DMS 273 (cell line): Measurements from ENCODE around the gene EML6.
"Not testable (repeated sequence)": the region's sequence is repeated elsewhere in the genome, so short reads cannot be mapped to it uniquely, and the experiment has no call there.

Experiments
- DNase-seq: peaks from one replicate; lab custom pipeline; 2025; ENCODE audit not compliant: unreplicated experiment; lab: John Stamatoyannopoulos, UW

EML6 gene

DNA sequence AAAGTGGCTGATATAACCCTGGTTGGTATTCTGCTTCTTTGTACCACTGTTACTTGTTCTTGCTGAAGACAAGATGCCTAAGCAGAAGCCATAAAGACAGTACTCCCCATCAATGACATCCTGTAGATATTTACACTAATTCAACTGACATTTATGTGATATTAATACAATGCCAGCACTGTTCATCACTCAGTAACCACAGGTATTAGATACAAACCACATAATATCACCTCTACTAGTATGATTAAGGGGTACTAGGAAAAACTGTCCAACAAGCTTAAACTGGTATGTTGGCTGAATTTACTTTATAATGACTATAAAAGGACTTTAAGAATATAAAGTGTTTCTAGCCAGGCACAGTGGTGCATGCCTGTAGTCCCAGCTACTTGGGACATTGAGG lies 261.0 kb downstream of the EML6 start:
- no peak for DNase-seq

DNA sequence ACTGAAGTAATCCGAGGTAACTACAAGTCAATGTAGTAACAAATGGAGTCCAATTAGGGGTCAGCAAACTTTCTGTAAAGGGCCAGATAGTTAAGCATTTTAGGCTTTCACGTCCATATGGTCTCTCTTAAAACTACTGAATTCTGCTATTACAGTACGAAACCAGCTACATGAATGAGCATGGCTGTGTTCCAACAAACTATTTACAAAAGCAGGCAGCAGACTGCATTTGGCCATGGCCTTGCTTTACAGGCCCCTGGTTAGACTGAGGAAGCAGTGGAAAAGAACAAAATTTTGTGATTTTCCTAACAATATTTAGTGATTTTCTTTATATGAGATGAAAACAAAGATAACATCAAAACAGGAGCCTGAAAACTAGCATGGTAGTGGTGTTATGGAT lies 262.8 kb downstream of the EML6 start:
- peak; percentile 71 for DNase-seq

DNA sequence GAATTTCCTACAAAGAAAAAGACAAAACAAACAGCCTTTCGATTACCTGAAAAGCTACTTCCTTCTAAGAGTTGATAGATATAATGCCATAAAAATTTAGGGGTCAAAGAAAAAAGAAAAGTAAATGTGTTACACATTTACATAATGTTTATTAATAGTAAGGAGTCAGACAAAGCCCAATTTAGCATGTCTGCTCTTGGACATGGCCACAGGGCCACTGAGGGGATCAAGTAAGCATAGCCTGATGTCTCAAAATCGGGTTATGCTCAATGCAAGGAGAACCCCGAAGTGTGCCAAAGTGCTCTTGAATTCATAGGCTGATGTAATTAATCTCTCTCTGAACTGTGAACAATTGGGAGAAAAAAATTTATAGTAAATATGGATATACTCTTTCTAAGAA lies 265.1 kb downstream of the EML6 start:
- DNase-seq = peak; percentile 27

DNA sequence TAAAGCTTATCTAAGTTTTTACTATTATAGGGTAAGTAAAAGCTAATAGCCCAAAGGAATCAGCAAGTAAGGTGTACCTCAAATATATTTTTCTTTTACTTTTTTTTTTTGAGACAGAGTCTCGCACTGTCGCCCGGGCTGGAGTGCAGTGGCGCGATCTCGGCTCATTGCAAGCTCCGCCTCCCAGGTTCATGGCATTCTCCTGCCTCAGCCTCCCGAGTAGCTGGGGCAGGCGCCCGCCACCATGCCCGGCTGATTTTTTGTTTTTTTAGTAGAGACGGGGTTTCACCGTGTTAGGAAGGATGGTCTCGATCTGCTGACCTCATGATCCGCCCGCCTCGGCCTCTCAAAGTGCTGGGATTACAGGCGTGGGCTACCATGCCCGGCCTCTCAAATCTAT lies 267.2 kb downstream of the EML6 start:
- not testable (repeated sequence) for DNase-seq

DNA sequence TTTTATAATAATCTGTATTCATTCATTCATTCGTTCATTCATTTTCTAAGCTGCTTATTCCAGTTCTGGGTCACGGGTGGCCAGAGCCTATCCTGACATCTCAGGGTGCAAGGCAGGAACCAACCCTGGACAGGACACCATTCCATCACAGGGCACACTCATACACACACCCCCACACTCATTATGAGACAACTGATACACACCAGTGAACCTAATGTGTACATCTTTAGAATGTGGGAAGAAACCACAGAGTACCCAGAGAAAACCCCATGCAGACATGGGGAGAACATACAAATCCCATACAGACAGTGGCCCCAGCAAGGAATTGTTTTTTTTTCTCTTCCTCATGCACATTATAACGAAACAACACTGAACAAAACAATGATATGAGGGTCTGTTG lies 272.1 kb downstream of the EML6 start:
- DNase-seq = no peak

DNA sequence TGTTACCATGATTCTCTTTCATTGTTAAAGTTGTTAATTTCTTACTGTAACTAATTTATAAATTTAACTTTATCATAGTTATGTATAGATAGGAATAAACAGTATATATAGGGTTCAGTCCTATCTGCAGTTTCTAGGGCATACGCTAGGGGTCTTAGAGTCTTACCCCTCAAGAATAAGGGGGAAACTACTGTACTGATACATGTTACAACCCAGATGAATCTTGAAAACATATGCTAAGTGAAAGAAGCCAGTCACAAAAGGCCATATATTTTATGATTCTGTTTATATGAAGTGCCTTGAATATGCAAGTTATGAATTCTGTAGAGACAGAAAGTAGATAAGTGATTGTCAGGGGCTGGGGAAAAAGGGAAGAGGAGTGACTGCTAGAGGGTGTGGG lies 274.4 kb downstream of the EML6 start:
- no peak for DNase-seq

DNA sequence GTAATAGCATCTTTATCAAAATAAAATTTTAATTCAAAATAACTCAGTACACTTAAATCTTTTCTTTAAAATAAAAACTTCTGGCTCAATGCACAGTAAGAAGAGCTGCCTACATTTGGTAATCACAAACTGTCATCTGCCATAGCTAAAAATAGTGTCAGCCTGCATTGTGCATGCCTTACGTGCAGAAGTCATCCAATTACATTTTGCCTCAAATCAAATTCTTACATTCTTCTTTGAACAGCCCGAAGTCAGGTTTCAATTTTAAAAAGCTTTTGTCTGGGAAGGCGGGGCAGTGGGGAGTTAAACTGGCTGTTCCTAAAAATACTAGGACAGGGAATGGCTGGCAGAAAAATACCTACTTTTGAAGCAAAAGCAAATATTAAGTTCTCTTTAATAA lies 275.7 kb downstream of the EML6 start:
- DNase-seq = peak; percentile 74

DNA sequence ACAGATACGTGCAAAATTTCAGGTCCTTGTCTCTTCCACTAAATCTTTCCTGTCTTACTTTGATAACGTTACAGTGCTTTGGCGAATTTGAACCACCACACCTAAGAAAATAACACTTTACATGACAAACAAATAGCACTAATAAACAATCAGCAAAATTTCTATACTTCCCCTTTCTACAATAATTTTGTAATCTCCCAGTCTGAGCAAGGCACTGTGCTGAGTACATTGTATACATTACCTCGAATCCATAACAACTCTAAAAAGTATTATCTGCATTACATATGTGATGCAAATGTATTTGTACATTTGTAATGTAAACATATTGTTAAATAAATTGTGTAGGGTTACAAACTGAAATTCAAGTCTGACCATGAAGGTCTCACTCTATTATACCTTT lies 276.9 kb downstream of the EML6 start:
- DNase-seq = no peak

DNA sequence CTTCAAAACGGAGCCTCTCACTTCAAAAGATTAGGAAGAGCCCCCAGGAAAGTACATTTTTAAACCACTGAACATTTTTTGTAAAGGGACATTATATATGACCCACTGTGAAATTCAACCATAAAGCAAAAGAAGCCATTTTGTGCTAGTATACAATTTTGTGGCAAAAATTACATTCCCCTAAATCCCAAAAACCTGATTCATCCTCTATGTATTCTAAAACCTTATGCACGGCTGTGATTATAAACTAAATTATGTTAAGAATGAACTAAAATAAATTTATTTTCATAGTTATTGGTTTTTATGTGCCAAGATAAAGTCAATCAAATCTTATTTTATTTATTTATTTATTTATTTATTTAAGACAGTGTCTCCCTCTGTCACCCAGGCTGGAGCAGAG lies 278.3 kb downstream of the EML6 start:
- DNase-seq = peak; percentile 26

DNA sequence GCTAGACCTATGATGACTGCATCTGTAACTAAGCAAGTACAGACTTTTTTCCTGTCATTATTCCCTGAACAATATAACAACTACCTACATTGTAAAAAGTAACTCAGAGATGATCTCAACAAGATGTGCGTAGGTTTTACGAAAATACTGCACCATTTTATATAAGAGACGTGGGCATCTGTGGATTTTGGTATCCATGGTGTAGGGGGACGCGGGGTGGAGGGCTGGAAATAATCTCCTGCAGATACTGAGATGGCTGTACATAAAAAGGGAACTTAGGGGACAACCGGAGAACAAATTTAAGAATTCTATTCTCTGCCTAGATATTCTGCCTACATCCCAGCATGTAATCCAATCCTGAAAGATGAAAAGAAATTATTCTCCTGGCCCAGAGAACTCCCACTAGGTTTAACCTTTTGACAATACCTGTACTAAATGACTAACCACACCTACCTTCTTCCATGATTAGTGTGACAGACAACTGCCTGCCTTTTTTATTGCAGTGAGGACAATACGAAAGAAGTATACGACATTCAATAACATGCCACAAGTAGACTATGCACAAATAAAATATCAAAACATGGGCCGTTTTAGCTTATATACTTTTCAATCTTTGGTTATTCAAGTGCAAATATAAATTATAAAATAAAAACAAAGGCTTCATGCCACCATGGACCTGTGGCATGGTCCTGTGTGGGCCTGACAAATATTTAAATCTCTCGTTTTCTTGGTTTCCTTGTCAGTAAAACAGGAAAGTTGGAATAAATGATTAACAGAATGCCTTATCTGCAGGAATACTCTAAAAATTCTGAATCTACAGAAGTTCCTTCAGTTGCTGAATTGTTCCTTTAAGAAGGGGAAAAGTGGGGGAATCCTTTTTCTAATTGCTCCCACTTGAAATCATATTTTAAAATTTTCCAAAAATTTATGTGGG lies 280.5 kb downstream of the EML6 start:
- no peak for DNase-seq

DNA sequence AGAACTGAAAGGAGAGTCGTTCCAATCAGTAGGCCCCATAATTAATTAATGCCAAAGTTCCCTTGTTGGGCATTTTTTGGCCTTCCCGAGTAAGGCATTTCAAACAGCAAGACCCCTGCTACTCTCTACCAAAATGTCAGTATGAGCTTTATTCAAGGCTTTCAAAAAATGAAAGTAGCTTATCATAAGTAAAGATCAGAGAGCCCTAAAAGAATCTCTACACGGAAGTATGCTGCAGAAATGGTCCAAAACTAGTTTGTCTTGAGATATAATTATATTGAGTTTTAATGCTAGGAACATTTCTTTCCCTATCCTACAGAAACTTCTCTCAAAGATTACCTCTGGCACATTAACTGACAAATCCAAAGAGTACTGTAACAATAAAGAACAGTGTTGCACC lies 282.8 kb downstream of the EML6 start:
- DNase-seq = no peak

DNA sequence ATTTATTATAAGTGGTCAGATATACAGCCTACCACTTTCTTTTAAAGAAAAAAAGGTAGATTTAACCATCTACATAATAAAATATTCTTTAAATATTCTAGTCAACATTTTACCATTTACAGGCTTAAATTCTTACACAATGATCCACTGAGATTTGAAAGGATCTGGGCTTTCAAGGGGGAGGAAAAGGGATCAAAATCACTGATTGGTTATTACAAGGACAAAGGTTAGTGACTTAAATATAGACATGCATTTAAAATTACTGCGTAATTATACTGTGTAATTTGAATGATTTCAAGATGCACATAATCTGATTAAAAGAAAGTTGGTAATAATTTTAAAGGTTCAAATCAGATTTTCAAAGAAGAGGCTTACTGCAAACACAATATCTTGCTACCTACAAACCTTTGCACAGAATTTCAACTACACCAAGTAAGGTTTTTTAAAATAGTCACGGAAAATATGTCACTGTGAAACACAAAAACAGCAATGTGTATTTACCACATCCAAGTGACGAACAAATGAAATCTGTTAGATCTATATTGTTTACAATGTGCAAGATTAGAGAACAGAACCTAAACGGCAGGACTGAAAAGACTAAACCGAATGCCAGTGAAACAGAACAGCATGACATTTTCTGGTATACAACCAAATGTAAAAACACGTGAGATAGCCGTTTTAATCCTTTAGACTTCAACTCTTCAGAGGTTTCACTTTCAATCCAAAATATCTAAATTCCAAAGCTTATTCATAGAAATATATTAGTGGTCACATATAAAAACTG lies 286.0 kb downstream of the EML6 start:
- DNase-seq = peak; percentile 56

DNA sequence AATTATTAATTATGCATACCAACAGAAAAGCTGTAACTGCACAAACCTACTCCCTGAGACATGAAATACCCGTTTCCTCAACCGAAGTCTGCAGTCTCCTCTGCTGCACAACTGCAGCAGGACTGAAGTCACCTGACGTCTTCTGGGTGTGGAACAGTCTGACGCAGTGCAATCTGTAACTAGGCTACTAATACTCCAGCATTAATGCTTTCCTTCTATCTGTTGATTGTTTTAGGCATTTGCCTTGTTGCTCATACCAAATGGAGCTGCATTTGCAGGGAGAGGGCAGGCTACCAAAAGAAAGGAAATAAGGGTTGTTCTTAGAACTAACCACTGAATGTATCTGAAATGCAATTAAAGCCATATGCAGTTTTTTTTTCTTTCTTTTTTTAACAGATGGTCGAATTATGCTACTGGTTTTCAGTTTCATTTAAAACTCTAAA lies 286.7 kb downstream of the EML6 start:
- DNase-seq = peak; percentile 89

DNA sequence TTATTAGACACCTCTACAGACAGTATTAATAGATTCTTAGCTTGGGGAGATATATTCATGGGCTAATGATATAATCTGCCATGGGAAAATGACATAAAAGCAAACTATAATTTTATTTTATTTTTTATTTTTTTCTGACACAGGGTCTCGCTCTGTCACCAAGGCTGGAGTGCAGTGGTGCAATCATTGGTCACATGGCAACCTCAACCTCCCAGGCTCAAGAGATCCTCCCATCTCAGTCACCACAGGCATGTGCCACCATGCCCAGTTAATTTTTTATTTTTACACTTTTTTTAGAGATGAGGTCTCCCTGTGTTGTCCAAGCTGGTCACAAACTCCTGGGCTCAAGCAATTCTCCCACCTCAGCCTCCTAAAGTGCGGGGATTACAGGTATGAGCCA lies 287.5 kb downstream of the EML6 start:
- DNase-seq = peak; percentile 56

DNA sequence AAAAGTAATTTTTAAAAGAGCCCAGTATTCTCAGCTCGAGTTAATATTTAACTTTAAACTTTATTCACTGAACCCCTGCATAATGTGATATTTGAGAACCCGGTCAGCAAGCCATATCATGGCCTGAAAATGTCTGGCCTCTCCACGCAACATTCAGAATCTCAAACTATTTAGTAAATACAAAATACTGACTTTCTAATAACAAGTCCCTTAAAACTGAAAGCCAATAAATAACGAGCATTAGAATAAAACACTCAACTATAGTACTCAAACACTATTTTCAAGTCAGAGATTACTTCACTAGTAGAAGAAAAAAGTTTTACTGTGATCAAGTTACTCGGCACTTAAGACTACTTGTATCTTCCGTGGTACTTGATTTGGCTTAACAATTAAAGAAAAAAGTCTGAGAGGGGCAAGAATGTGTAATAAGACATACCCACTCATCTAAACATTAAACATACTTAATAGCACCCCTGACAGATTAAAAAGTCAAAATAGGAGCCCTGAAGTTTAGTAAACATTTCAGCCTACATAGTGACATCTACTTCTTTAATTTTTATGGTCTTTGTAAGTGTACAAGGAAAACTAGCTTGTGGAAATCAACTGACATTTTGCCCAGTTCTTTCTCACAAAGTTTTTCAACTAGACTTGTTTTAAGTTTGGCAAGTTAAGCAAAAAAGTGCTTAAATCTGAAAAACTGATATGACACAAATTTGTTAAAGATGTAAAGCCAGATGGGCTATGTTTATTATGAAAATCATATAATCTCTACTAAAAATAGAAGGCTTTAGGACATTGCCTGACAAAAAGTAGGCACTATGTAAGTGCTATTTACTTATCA lies 288.6 kb downstream of the EML6 start:
- peak; percentile 53 for DNase-seq

DNA sequence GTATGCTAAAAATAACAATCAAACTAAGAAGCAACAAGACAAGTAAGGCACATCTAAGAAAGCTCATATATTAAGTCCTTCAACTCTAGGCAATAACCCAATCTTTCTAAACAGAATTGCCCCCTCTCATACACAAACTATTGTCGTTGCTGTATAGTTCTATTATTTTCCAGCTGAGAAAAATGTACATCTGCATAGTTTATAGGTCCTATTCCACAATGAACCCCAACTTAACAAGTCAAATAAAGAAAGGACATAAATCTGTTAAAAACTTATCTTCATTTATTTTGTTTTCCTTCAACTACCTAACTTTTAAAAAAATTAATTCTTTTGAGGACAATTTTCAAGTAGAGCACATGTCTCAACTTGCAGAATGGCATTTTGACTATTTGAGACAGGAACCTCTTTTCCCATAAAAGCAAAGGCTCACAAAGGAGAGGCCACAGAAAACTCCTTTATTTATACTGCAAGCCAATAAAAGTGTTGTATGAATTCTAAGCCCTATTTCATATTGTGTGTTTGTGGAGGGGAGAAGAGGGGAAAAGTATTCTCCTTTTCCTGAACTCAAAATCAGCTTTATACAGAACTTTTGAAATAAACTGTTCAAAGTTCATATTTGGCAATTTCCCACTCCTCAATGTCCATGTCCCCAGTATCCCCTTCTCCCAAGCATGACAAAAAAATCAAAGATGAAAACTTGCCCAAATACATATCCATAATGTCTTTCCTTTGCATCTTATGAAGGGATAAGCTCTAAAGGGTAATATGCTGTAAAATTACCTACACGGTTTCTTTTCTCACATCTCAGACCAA lies 289.4 kb downstream of the EML6 start:
- DNase-seq = peak; percentile 19

DNA sequence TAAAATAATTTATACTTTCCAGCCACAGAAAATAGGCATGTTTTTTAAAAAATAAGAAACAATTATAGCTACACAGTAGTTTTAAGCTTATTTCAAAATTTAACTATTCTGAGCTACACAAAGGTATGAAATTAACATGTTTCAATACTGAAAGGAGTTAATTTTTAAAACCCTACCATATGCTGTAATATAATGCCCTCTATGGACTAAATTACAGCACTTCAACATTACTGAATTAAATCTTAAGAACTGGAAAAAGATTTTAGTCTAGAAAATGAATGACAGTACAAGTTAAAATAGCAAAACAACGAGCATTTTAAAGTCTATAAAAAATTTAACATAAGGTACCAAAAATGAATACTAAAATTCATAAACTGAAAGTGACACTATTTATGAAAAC lies 290.5 kb downstream of the EML6 start:
- DNase-seq = peak; percentile 49

DNA sequence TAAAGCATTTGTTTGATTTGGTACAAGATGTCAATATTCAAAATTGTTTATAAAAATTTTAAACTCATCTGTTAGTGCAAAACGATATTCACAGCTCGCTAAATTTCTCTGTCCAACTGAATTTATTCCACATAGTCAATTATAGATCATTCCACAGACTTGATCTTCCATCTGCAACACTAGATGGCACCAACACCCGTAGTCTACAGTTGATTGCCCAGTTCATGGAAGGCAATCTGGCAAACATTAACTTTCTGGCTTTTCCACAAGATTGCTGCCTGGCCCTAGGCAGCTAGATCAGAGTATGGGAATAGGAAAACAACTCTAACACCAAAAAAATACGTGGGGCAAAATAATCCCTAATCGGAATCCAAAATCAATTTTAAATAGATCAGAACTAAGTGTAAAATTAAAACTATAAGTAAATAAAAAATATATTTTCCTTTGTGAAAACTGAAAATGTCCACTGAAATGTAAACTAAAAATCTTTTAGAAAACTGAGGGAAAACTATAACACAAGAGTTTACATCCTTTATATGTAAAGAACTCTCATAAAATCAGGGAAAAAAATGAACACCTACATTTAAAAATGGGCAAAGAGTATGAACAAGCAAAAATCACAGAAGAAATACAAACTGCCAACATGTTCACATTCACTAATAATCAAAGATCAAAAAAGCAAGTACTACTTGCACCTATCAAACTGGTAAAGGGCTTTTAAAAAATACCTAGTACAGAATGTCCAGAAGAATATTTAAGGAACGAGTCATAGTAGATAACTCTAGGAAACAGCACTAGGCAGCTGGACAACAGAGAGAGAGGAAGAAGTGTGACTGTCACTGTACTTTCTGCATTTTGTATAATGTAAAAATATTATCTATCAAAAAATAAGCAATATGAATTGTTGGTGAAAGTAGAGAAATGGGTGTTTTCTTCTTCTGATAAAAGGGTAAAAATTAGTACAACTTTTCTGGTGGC lies 291.8 kb downstream of the EML6 start:
- DNase-seq = peak; percentile 92

DNA sequence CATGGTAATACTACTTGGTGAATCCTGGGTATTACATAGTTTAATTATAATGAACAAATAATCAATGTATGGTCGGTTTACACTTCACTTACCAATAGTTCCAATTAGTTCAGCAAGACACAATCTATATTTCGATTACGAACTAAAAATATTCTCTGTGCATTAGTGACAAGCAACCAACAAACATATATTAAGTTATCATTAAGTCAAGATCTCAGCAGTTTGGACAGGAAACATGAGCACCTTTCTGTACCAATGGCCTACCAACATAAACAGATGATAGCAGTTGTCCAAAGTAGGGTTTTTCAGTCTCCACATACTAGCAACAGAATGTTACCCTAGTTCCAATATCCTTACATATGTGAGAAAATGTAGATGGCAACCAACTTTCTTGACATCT lies 294.0 kb downstream of the EML6 start:
- DNase-seq = no peak
